HG03575 (cell line): Measurements from ENCODE around the gene ADGRE1.

Experiments
- ATAC-seq: cut with Tn5 transposase; IDR thresholded peaks from one replicate; pipeline ENCODE4 v1.9.1; 2021; ENCODE audit not compliant: unreplicated experiment, insufficient number of reproducible peaks, low FRiP score; ENCODE audit errors: extremely low read depth

The ADGRE1 gene

GRCh38 chr19:6935618-6936017 is 48.2 kb downstream of the ADGRE1 start:
- ATAC-seq: no peak

- no peak for ATAC-seq
Observed at GRCh38 chr19:6945733-6946132, 58.4 kb downstream of the ADGRE1 start.

GRCh38 chr19:6947745-6948144 is 60.4 kb downstream of the ADGRE1 start:
- no peak for ATAC-seq

- no peak for ATAC-seq
Observed at GRCh38 chr19:6948884-6949283, 61.5 kb downstream of the ADGRE1 start.

GRCh38 chr19:6952956-6953355 is 65.6 kb downstream of the ADGRE1 start:
- ATAC-seq: no peak

- ATAC-seq: no peak
Observed at GRCh38 chr19:6955082-6955481, 67.7 kb downstream of the ADGRE1 start.

- no peak for ATAC-seq
Observed at GRCh38 chr19:6956573-6956972, 69.2 kb downstream of the ADGRE1 start.

GRCh38 chr19:6958791-6959190 is 71.4 kb downstream of the ADGRE1 start:
- ATAC-seq: no peak

GRCh38 chr19:6963244-6963852 is 76.0 kb downstream of the ADGRE1 start:
- ATAC-seq: no peak

- ATAC-seq: no peak
Observed at GRCh38 chr19:6963937-6964336, 76.6 kb downstream of the ADGRE1 start.

GRCh38 chr19:6967967-6968366 is 80.6 kb downstream of the ADGRE1 start:
- ATAC-seq: no peak

GRCh38 chr19:6969490-6969889 is 82.1 kb downstream of the ADGRE1 start:
- no peak for ATAC-seq

GRCh38 chr19:6970021-6970420 is 82.6 kb downstream of the ADGRE1 start:
- no peak for ATAC-seq

GRCh38 chr19:6970443-6970842 is 83.1 kb downstream of the ADGRE1 start:
- no peak for ATAC-seq

GRCh38 chr19:6971366-6971765 is 84.0 kb downstream of the ADGRE1 start:
- no peak for ATAC-seq

- ATAC-seq: no peak
Observed at GRCh38 chr19:6976197-6976596, 88.8 kb downstream of the ADGRE1 start.

- ATAC-seq: no peak
Observed at GRCh38 chr19:6979399-6979798, 92.0 kb downstream of the ADGRE1 start.

GRCh38 chr19:6983448-6983847 is 96.1 kb downstream of the ADGRE1 start:
- ATAC-seq: no peak

GRCh38 chr19:6987850-6988249 is 100.5 kb downstream of the ADGRE1 start:
- ATAC-seq: no peak

- ATAC-seq: no peak
Observed at GRCh38 chr19:6988257-6988656, 100.9 kb downstream of the ADGRE1 start.
